HepG2 (cell line): ENCODE results near the gene PLAGL2. TPM values are rescaled to one million over a fixed set of nuclear protein-coding genes. Genes with fewer than 3 reads are reported as not detected.

ENCODE experiments used
- AKAP8 ChIP-seq: sonication (generic); formaldehyde crosslinking; IDR thresholded peaks from 2 replicates; pipeline ENCODE4 v1.5.1; 2020; ENCODE audit warnings: mild to moderate bottlenecking, missing genetic modification reagents
- BHLHE40 ChIP-seq: IDR thresholded peaks from 2 replicates; pipeline ENCODE4 v1.6.1; 2011; ENCODE audit warnings: low read length, improper control_type of control experiment
- FOXO1 ChIP-seq: sonication (generic); formaldehyde crosslinking; IDR thresholded peaks from 2 replicates; pipeline ENCODE4 v1.4.0; 2020; ENCODE audit warnings: missing genetic modification reagents
- KDM5B ChIP-seq: sonication (generic); formaldehyde crosslinking; IDR thresholded peaks from 2 replicates; pipeline ENCODE4 v1.4.0; 2020; ENCODE audit warnings: missing genetic modification reagents, mild to moderate bottlenecking, borderline replicate concordance
- NFIB ChIP-seq: sonication (generic); formaldehyde crosslinking; IDR thresholded peaks from 2 replicates; pipeline ENCODE4 v1.9.0; 2021; ENCODE audit warnings: missing genetic modification reagents, mild to moderate bottlenecking, borderline replicate concordance
- PAWR ChIP-seq: sonication (generic); formaldehyde crosslinking; IDR thresholded peaks from 2 replicates; pipeline ENCODE4 v1.4.0; 2020; ENCODE audit warnings: missing genetic modification reagents, mild to moderate bottlenecking, borderline replicate concordance
- PCBP1 ChIP-seq: fragments of 200-400 bp; formaldehyde crosslinking; IDR thresholded peaks from 2 replicates; pipeline ENCODE4 v1.6.1; 2017; ENCODE audit warnings: mild to moderate bottlenecking, low read depth, low read length, borderline replicate concordance
- PHF8 ChIP-seq: sonication (generic); formaldehyde crosslinking; IDR thresholded peaks from 2 replicates; pipeline ENCODE4 v1.5.0; 2020; ENCODE audit warnings: missing genetic modification reagents
- POLR2AphosphoS2 ChIP-seq: IDR thresholded peaks from 2 replicates; pipeline ENCODE4 v1.6.1; 2011; ENCODE audit warnings: low read depth, low read length, improper control_type of control experiment
- RXRA ChIP-seq: sonication (generic); formaldehyde crosslinking; IDR thresholded peaks from 2 replicates; pipeline ENCODE4 v1.5.1; 2020; ENCODE audit warnings: missing genetic modification reagents
- SAFB2 ChIP-seq: sonication (generic); formaldehyde crosslinking; IDR thresholded peaks from 2 replicates; pipeline ENCODE4 v1.5.1; 2020; ENCODE audit warnings: missing genetic modification reagents, low read depth, mild to moderate bottlenecking, borderline replicate concordance
- SMAD3 ChIP-seq: sonication (generic); formaldehyde crosslinking; IDR thresholded peaks from 2 replicates; pipeline ENCODE4 v1.4.0; 2020; ENCODE audit warnings: missing genetic modification reagents
- ZMYM4 ChIP-seq: sonication (generic); formaldehyde crosslinking; IDR thresholded peaks from 2 replicates; pipeline ENCODE4 v1.8.1; 2023; ENCODE audit warnings: mild to moderate bottlenecking, missing genetic modification reagents
- ZNF142 ChIP-seq: sonication (generic); formaldehyde crosslinking; IDR thresholded peaks from 2 replicates; pipeline ENCODE4 v1.4.0; 2020; ENCODE audit warnings: missing genetic modification reagents
- ZNF260 ChIP-seq: sonication (generic); formaldehyde crosslinking; IDR thresholded peaks from 2 replicates; pipeline ENCODE4 v1.4.0; 2020; ENCODE audit warnings: missing genetic modification reagents, low read depth, mild to moderate bottlenecking, borderline replicate concordance
- ZNF563 ChIP-seq: sonication (generic); formaldehyde crosslinking; IDR thresholded peaks from 2 replicates; pipeline ENCODE4 v1.8.0; 2022; ENCODE audit warnings: mild to moderate bottlenecking, moderate library complexity, missing genetic modification reagents
- ZNF574 ChIP-seq: sonication (generic); formaldehyde crosslinking; IDR thresholded peaks from 2 replicates; pipeline ENCODE4 v1.4.0; 2020; ENCODE audit warnings: missing genetic modification reagents
- ZNF629 ChIP-seq: sonication (generic); formaldehyde crosslinking; conservative IDR thresholded peaks from 2 replicates; pipeline ENCODE4 v1.5.0; 2020; ENCODE audit warnings: missing genetic modification reagents
- ZNF772 ChIP-seq: sonication (generic); formaldehyde crosslinking; IDR thresholded peaks from 2 replicates; pipeline ENCODE4 v1.5.0; 2020; ENCODE audit warnings: mild to moderate bottlenecking, missing genetic modification reagents
- polyA plus RNA-seq, 8 experiments: library from polyadenylated mRNA; depleted of rRNA in 3 of 8; stranded (reverse) in 7 of 8; unstranded in 1 of 8; fragments of >200 nt; fragmentation: Illumina TruSeq in 4 of 8; extraction: Trizol in 4 of 8; gene quantifications; 2 replicates each; pipeline versions ENCODE4 v1.2.1 to v1.2.3, GENCODE V29; 2011 to 2016; ENCODE audit warnings: low read depth in 4 of 8, missing spikeins in 1 of 8, mixed read lengths in 1 of 8; ENCODE audit not compliant: insufficient read depth in 1 of 8
- total RNA-seq, 5 experiments: library from RNA; depleted of rRNA; stranded (reverse); fragments of >200 nt; fragmentation: Illumina TruSeq; extraction: Trizol; gene quantifications; 2 replicates each; pipeline ENCODE4 v1.2.3, GENCODE V29; 2016; ENCODE audit warnings: low read depth in 1 of 5
- TF ChIP-seq, protein P1 (sequence below): IDR thresholded peaks from 2 replicates; pipeline ENCODE4 v1.6.1; 2016; ENCODE audit warnings: mild to moderate bottlenecking

PLAGL2 gene
- total and polyA plus RNA-seq, 2 of the 13 experiments (the other 11 are each of a cell fraction or from before 2014, with no cell fraction given): 15.2 to 15.3 TPM

GRCh38 chr20:32189691-32190615, 17.6 kb downstream of the PLAGL2 start (continued):
- TF ChIP-seq ZNF574 (CRISPR knock-in tag): no peak
- TF ChIP-seq, protein P1, sequence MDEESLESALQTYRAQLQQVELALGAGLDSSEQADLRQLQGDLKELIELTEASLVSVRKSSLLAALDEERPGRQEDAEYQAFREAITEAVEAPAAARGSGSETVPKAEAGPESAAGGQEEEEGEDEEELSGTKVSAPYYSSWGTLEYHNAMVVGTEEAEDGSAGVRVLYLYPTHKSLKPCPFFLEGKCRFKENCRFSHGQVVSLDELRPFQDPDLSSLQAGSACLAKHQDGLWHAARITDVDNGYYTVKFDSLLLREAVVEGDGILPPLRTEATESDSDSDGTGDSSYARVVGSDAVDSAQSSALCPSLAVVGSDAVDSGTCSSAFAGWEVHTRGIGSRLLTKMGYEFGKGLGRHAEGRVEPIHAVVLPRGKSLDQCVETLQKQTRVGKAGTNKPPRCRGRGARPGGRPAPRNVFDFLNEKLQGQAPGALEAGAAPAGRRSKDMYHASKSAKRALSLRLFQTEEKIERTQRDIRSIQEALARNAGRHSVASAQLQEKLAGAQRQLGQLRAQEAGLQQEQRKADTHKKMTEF (CRISPR knock-in tag): no peak
- TF ChIP-seq NFIB (CRISPR knock-in tag): no peak
- TF ChIP-seq BHLHE40: no peak
- peak; percentile 52; the same call in 1 of the 2 replicates for TF ChIP-seq PCBP1
- TF ChIP-seq ZNF142 (CRISPR knock-in tag): no peak
- 0 out of 2 replicates have a peak, but pooled peaks have one; percentile 4 for TF ChIP-seq AKAP8 (CRISPR knock-in tag)
- peak; percentile 25; the same call in 1 of the 2 replicates for TF ChIP-seq RXRA
- TF ChIP-seq KDM5B (CRISPR knock-in tag): no peak; the same call in 1 of the 2 replicates
- no peak for TF ChIP-seq PAWR (CRISPR knock-in tag)
- 0 out of 2 replicates have a peak, but pooled peaks have one; percentile 11 for TF ChIP-seq PHF8 (CRISPR knock-in tag)
- no peak for TF ChIP-seq ZNF629 (CRISPR knock-in tag)
- no peak for TF ChIP-seq FOXO1
- TF ChIP-seq SMAD3 (CRISPR knock-in tag): no peak
- no peak for TF ChIP-seq POLR2AphosphoS2
- TF ChIP-seq ZNF260 (CRISPR knock-in tag): no peak
- no peak for TF ChIP-seq ZNF772 (CRISPR knock-in tag)
- TF ChIP-seq ZNF563 (CRISPR knock-in tag): no peak
- no peak for TF ChIP-seq ZMYM4 (CRISPR knock-in tag)
- no peak for TF ChIP-seq SAFB2
